ENCODE data around the gene GALNT9. TPM values are rescaled to one million over a fixed set of nuclear protein-coding genes. Genes with fewer than 3 reads are reported as not detected.
"Not testable (repeated sequence)": the region's sequence is repeated elsewhere in the genome, so short reads cannot be mapped to it uniquely, and the experiment has no call there.

The GALNT9 gene
- total RNA-seq, 1 experiment from 2014 or later, result 0.54 TPM

DNA sequence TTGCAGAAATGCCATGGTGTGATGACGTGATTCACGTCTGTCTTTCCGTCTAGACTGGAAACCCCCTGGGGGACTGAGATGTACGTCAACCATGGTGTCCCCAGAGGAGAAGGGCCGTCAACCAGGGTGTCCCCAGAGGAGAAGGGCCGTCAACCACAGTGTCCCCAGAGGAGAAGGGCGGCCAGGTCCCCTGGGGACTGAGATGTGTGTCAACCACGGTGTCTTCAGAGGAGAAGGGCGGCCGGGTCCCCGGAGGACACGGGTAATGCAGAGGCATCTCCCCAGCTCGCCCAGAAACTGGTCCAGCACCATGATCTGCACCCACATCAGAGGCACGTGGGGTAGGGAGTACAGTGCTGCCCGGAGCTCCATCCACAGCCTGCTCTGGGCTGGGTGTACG, 30.6 kb upstream of the GALNT9 start:
- no peak overlapping the region for H3K27ac Mint-ChIP-seq (ENCODE audit: unreplicated experiment)
- H3K9me3 Mint-ChIP-seq (ENCODE audit: low read depth, unreplicated experiment), result peaks cover 6% of the 10 kb centered on the region
- intact Hi-C loops (cut with micrococcal nuclease; ENCODE audit: unreplicated experiment), result no loop called here
- peaks cover 15% of the 10 kb centered on the region for H3K36me3 Mint-ChIP-seq (ENCODE audit: insufficient read depth, unreplicated experiment)
- H3K4me3 Mint-ChIP-seq (ENCODE audit: low read depth, unreplicated experiment), result no peak overlapping the region
- DNase-seq, result no peak
- CTCF ChIA-PET, result no interaction called here
- TF ChIP-seq, protein P1, sequence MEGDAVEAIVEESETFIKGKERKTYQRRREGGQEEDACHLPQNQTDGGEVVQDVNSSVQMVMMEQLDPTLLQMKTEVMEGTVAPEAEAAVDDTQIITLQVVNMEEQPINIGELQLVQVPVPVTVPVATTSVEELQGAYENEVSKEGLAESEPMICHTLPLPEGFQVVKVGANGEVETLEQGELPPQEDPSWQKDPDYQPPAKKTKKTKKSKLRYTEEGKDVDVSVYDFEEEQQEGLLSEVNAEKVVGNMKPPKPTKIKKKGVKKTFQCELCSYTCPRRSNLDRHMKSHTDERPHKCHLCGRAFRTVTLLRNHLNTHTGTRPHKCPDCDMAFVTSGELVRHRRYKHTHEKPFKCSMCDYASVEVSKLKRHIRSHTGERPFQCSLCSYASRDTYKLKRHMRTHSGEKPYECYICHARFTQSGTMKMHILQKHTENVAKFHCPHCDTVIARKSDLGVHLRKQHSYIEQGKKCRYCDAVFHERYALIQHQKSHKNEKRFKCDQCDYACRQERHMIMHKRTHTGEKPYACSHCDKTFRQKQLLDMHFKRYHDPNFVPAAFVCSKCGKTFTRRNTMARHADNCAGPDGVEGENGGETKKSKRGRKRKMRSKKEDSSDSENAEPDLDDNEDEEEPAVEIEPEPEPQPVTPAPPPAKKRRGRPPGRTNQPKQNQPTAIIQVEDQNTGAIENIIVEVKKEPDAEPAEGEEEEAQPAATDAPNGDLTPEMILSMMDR (IDR thresholded peaks at IDR 0.05; ENCODE audit: unreplicated experiment), result no peak
- BruUV-seq (replicated peaks), result no TSS peak
- H3K27me3 Mint-ChIP-seq (ENCODE audit: unreplicated experiment), result no peaks in the 10 kb centered on the region
- peaks cover 8% of the 10 kb centered on the region for H3K4me1 Mint-ChIP-seq (ENCODE audit: low read depth, unreplicated experiment)

DNA sequence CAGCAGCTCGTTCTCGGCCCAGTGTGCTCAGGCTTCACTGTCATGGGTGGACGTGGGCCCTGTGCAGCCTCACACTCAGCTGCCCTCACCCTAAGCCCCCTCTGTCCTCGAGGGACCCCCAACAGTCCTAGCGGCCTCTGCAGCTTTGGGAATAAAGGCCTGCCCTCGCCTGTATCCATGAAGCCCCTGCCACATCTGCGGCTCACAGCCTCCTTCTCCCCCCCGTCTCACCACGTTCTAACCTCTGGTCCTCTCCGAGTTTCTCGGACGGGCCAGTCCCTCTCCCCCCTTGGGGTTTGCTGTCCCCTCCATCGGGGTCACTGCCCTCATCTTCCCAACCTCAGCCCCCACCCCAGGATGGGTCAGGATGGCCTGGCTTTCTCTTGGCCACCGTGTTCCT, 30.2 kb upstream of the GALNT9 start:
- DNase-seq, result no peak
- peaks cover 6% of the 10 kb centered on the region for H3K9me3 Mint-ChIP-seq (ENCODE audit: low read depth, unreplicated experiment)
- CTCF ChIA-PET, result no interaction called here
- TF ChIP-seq, protein P1 (IDR thresholded peaks at IDR 0.05; ENCODE audit: unreplicated experiment), result no peak
- H3K4me1 Mint-ChIP-seq (ENCODE audit: low read depth, unreplicated experiment), result peaks cover 8% of the 10 kb centered on the region
- H3K4me3 Mint-ChIP-seq (ENCODE audit: low read depth, unreplicated experiment), result no peak overlapping the region
- H3K36me3 Mint-ChIP-seq (ENCODE audit: insufficient read depth, unreplicated experiment), result peaks cover 14% of the 10 kb centered on the region
- H3K27me3 Mint-ChIP-seq (ENCODE audit: unreplicated experiment), result no peaks in the 10 kb centered on the region
- intact Hi-C loops (cut with micrococcal nuclease; ENCODE audit: unreplicated experiment), result no loop called here
- H3K27ac Mint-ChIP-seq (ENCODE audit: unreplicated experiment), result no peak overlapping the region
- no TSS peak for BruUV-seq (replicated peaks)

DNA sequence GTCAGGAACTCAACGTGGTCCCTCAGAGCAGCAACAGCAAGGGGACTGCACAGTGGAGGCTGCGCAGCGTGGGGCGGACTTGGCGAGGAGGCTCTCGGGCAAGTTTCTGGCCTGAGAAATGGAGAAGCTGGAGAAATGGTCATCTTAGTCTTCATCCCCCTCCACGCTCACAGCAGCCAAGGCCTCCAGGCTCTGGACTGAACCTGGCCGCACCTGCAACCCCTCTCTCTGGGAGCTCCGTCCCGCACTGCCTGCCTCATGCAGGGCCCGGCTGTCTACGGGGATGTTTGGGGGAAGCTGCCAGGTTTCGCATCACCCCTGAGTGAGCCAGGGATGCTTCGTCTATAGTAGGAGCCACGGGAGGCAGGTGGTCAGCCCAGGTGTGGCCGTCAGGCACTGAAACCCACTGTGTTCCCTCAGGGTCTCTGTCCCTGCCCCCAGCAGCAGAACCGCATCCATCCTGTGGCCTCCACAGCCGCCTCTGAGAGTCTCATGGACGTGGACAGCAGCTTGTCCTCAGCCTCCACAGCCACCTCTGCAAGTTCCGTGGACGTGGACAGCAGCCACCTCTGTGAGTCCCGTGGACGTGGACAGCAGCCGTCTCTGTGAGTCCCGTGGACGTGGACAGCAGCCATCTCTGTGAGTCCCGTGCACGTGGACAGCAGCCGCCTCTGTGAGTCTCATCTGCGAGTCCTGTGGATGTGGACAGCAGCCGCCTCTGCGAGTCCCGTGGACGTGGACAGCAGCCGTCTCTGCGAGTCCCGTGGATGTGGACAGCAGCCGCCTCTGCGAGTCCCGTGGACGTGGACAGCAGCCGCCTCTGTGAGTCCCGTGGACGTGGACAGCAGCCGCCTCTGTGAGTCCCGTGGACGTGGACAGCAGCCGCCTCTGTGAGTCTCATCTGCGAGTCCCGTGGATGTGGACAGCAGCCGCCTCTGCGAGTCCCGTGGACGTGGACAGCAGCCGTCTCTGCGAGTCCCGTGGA, 29.1 kb upstream of the GALNT9 start:
- CTCF ChIA-PET; H3K36me3 Mint-ChIP-seq (ENCODE audit: insufficient read depth, unreplicated experiment); H3K27me3 Mint-ChIP-seq (ENCODE audit: unreplicated experiment); H3K9me3 Mint-ChIP-seq (ENCODE audit: low read depth, unreplicated experiment); H3K4me1 Mint-ChIP-seq (ENCODE audit: low read depth, unreplicated experiment); intact Hi-C loops (cut with micrococcal nuclease; ENCODE audit: unreplicated experiment); BruUV-seq (replicated peaks); H3K27ac Mint-ChIP-seq (ENCODE audit: unreplicated experiment); DNase-seq; H3K4me3 Mint-ChIP-seq (ENCODE audit: low read depth, unreplicated experiment): not testable (repeated sequence)

DNA sequence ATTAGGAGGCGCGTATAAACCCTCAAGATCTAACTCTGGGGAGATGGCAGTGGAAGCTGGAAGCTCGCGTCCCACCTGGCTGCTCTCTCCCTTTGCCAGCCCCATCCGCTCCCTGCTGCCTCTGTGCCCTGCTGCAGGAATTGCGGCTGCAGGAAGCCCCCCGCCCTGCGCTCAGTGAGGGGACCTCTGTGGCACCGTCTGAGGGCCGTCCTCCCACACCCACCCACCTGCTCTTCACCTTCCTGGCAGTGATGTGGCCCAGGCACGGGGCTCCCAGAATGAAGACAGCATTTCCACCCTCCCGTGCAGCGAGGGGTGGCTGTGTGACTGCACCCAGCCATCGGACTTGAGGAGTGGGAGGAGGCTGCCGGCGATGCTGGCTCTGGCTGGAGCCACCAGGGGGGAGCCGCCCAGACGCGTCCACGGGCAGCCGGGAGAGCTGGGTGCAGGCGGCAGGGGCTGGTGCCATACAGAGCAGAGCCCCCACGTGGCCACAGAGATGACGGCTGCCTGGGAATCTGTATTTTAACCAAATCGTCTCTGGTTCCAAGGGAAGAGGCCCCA, 28.3 kb upstream of the GALNT9 start:
- H3K4me3 Mint-ChIP-seq (ENCODE audit: low read depth, unreplicated experiment), result no peak overlapping the region
- intact Hi-C loops (cut with micrococcal nuclease; ENCODE audit: unreplicated experiment), result no loop called here
- H3K36me3 Mint-ChIP-seq (ENCODE audit: insufficient read depth, unreplicated experiment), result peaks cover 5% of the 10 kb centered on the region
- peaks cover 3% of the 10 kb centered on the region for H3K9me3 Mint-ChIP-seq (ENCODE audit: low read depth, unreplicated experiment)
- H3K27me3 Mint-ChIP-seq (ENCODE audit: unreplicated experiment), result no peaks in the 10 kb centered on the region
- TF ChIP-seq, protein P1 (IDR thresholded peaks at IDR 0.05; ENCODE audit: unreplicated experiment), result no peak
- BruUV-seq (replicated peaks), result no TSS peak
- no peak for DNase-seq
- CTCF ChIA-PET, result interaction anchor here (1.0 kb wide), 1 partner anchor 76 kb away, joined by 4 read pairs; no protein-coding TSS in a partner anchor
- H3K4me1 Mint-ChIP-seq (ENCODE audit: low read depth, unreplicated experiment), result peaks cover 8% of the 10 kb centered on the region
- H3K27ac Mint-ChIP-seq (ENCODE audit: unreplicated experiment), result no peak overlapping the region

All from Calu3 (cell line).